SK-N-SH (cell line): ENCODE results near the gene CD163L1. TPM values are rescaled to one million over a fixed set of nuclear protein-coding genes. Genes with fewer than 3 reads are reported as not detected.

Source experiments
- CTCF ChIA-PET: fragments of 300-600, 350-600 bp; formaldehyde crosslinking; extraction: SDS; loops from one replicate; lab custom pipeline; 2021; lab: Yijun Ruan, JAX
- POLR2A ChIA-PET: fragments of 350-600 bp; sonication (Branson Sonifier 250); formaldehyde crosslinking; extraction: SDS; loops from one replicate; lab custom pipeline; 2020; ENCODE audit warnings: antibody characterized with exemption, inconsistent platforms; lab: Yijun Ruan, JAX
- DNase-seq: peaks from one replicate; pipeline ENCODE4 v3.0.0; 2012
- H2AFZ ChIP-seq: fragments of 200-600 bp; sonication (generic); 2 replicates; pipeline ENCODE4 v1.8.1; 2016; ENCODE audit warnings: antibody characterized with exemption, mild to moderate bottlenecking, low read depth
- H3F3A ChIP-seq: fragments of 200-600 bp; sonication (generic); replicated peaks from 2 replicates; pipeline ENCODE3; 2016; ENCODE audit warnings: antibody characterized with exemption, mild to moderate bottlenecking; ENCODE audit not compliant: insufficient read depth
- H3K27ac ChIP-seq, 2 experiments: fragments of 200-500 bp in 1 of 2; fragments of 200-600 bp in 1 of 2; sonication (Bioruptor generic) in 1 of 2; sonication (generic), shearing (Covaris generic) in 1 of 2; 2 replicates each; pipeline versions ENCODE4 v1.5.1 to v1.6.1; 2014 to 2016; ENCODE audit warnings: low read depth in 2 of 2, inconsistent platforms in 1 of 2, low read length in 1 of 2, mild to moderate bottlenecking in 1 of 2, mixed read lengths in 1 of 2
- H3K27me3 ChIP-seq: fragments of 200-600 bp; sonication (generic), shearing (Covaris generic); 2 replicates; pipeline ENCODE4 v1.6.1; 2016; ENCODE audit warnings: mixed run types; ENCODE audit not compliant: insufficient read depth
- H3K36me3 ChIP-seq, 2 experiments: fragments of 200-500 bp in 1 of 2; fragments of 200-600 bp in 1 of 2; sonication (Bioruptor generic) in 1 of 2; sonication (generic) in 1 of 2; replicated peaks in 1 of 2; 2 replicates each; pipeline versions ENCODE3 to v1.5.1; 2014 to 2016; ENCODE audit warnings: low read length in 1 of 2, mild to moderate bottlenecking in 1 of 2; ENCODE audit not compliant: insufficient read depth in 2 of 2, control insufficient read depth in 1 of 2
- H3K4me1 ChIP-seq, 2 experiments: fragments of 200-500 bp in 1 of 2; fragments of 200-600 bp in 1 of 2; sonication (Bioruptor generic) in 1 of 2; sonication (generic), shearing (Covaris generic) in 1 of 2; 2 replicates each; pipeline versions ENCODE4 v1.5.1 to v1.6.1; 2014 to 2016; ENCODE audit warnings: low read depth in 1 of 2, low read length in 1 of 2, mixed run types in 1 of 2; ENCODE audit not compliant: insufficient read depth in 2 of 2, control insufficient read depth in 1 of 2
- H3K4me2 ChIP-seq: fragments of 200-600 bp; sonication (generic), shearing (Covaris generic); 2 replicates; pipeline ENCODE4 v1.6.1; 2017; ENCODE audit warnings: mixed run types
- H3K4me3 ChIP-seq, 2 experiments: fragments of 200-500 bp in 1 of 2; fragments of 200-600 bp in 1 of 2; sonication (Bioruptor generic) in 1 of 2; sonication (generic), shearing (Covaris generic) in 1 of 2; 2 replicates each; pipeline versions ENCODE4 v1.5.1 to v1.8.1; 2014 to 2016; ENCODE audit warnings: low read depth in 2 of 2, inconsistent platforms in 1 of 2, low read length in 1 of 2, mild to moderate bottlenecking in 1 of 2, mixed read lengths in 1 of 2, moderate library complexity in 1 of 2
- H3K79me2 ChIP-seq: fragments of 200-600 bp; sonication (generic); 2 replicates; pipeline ENCODE4 v1.8.1; 2017; ENCODE audit warnings: mild to moderate bottlenecking; ENCODE audit not compliant: insufficient read depth
- H3K9ac ChIP-seq: fragments of 200-600 bp; sonication (generic); 2 replicates; pipeline ENCODE4 v1.6.1; 2017; ENCODE audit warnings: mixed run types
- H3K9me2 ChIP-seq: fragments of 200-600 bp; sonication (generic); 2 replicates; pipeline ENCODE4 v1.6.1; 2017; ENCODE audit warnings: mixed run types
- H3K9me3 ChIP-seq: fragments of 200-600 bp; sonication (generic); 2 replicates; pipeline ENCODE4 v1.6.1; 2017; ENCODE audit warnings: mixed run types, mild to moderate bottlenecking, moderate library complexity
- H4K20me1 ChIP-seq: fragments of 200-600 bp; sonication (generic); 2 replicates; pipeline ENCODE4 v1.6.1; 2017; ENCODE audit warnings: mild to moderate bottlenecking, mixed run types; ENCODE audit not compliant: insufficient read depth
- FOXJ3 ChIP-seq: sonication (generic); formaldehyde crosslinking; IDR thresholded peaks from 2 replicates; pipeline ENCODE4 v1.5.1; 2020; ENCODE audit warnings: mild to moderate bottlenecking, missing genetic modification reagents
- FOXM1 ChIP-seq: IDR thresholded peaks from 2 replicates; pipeline ENCODE4 v1.4.0; 2012; ENCODE audit warnings: low read depth, mild to moderate bottlenecking
- GATA2 ChIP-seq: sonication (generic); formaldehyde crosslinking; IDR thresholded peaks from 2 replicates; pipeline ENCODE4 v1.5.0; 2020; ENCODE audit warnings: mild to moderate bottlenecking, missing genetic modification reagents
- MEF2A ChIP-seq: IDR thresholded peaks from 2 replicates; pipeline ENCODE4 v1.4.0; 2012; ENCODE audit warnings: low read depth, borderline replicate concordance
- RCOR1 ChIP-seq: fragments of 150-350 bp; IDR thresholded peaks from 2 replicates; pipeline ENCODE4 v1.6.1; 2017; ENCODE audit warnings: antibody characterized with exemption, low read length
- REST ChIP-seq: IDR thresholded peaks from 2 replicates; pipeline ENCODE4 v1.6.1; 2012; ENCODE audit warnings: mild to moderate bottlenecking, low read depth, low read length, moderate library complexity
- RFX5 ChIP-seq: IDR thresholded peaks from 2 replicates; pipeline ENCODE4 v1.6.1; 2012; ENCODE audit warnings: mild to moderate bottlenecking, improper control_type of control experiment, low read length
- SMC3 ChIP-seq: IDR thresholded peaks from 2 replicates; pipeline ENCODE4 v1.6.1; 2012; ENCODE audit warnings: low read depth, low read length, improper control_type of control experiment
- TAF1 ChIP-seq: IDR thresholded peaks from 2 replicates; pipeline ENCODE4 v1.6.1; 2012; ENCODE audit warnings: low read depth, mild to moderate bottlenecking, low read length, moderate library complexity, borderline replicate concordance
- WGBS: methylation state at CpG from one replicate; pipeline ENCODE4 v1.1.6; 2017; ENCODE audit warnings: low lambda C conversion rate; 5-methylcytosine and 5-hydroxymethylcytosine counted together
- polyA plus RNA-seq, 3 experiments: library from polyadenylated mRNA; depleted of rRNA; stranded (reverse); fragments of >200 nt; gene quantifications; 2 replicates each; pipeline ENCODE4 v1.2.3, GENCODE V29; 2012
- TF ChIP-seq, protein P1 (sequence below): fragments of 200-600 bp; sonication (generic); IDR thresholded peaks from 2 replicates; pipeline ENCODE4 v1.6.1; 2017; ENCODE audit warnings: antibody characterized with exemption, mild to moderate bottlenecking, moderate library complexity

The CD163L1 gene
- polyA plus RNA-seq, 1 of the 3 experiments (the other 2 are of a cell fraction): 0.25 TPM

DNA sequence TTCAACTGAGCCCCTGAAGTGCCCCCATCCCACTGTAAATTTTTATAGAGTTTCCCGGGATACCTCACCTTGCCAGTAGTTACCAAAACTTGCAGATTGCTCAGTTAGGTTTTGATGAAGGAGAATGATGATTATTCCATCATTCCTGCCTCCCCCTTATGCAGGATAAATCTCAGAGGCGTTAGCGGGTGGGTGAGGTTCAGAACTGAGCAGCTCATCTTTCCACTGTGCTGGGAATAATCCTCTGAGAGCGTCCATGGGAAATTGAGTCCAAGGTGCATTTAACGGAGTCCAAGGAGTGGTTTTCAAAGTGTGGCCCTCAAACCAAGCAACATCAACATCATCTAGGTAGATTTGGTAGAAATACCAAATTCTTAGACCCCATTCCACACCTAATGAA, 121.4 kb downstream of the CD163L1 start:
- no peaks in the 10 kb centered on the region for H3K36me3 ChIP-seq
- no peak for DNase-seq
- no peaks in the 10 kb centered on the region for H3K4me1 ChIP-seq
- POLR2A ChIA-PET: no interaction called here
- no peaks in the 10 kb centered on the region for H3K27me3 ChIP-seq
- no peaks in the 10 kb centered on the region for H3F3A ChIP-seq
- H3K4me2 ChIP-seq: no peak overlapping the region
- H3K27ac ChIP-seq: no peak overlapping the region
- no peaks in the 10 kb centered on the region for H3K9me2 ChIP-seq
- no peak overlapping the region for H3K4me3 ChIP-seq
- CTCF ChIA-PET: no interaction called here
- no peak overlapping the region for H3K9ac ChIP-seq
- H2AFZ ChIP-seq: no peak overlapping the region
- TF ChIP-seq MEF2A (no peak), FOXM1 (no peak), FOXJ3 (CRISPR knock-in tag) (no peak)
- H4K20me1 ChIP-seq: no peaks in the 10 kb centered on the region
- no peaks in the 10 kb centered on the region for H3K79me2 ChIP-seq
- H3K9me3 ChIP-seq: no peaks in the 10 kb centered on the region
- WGBS: 39% methylated on average over 5 of the region's 5 CpGs

GRCh38 chr12:7321624-7322023, 122.3 kb downstream of the CD163L1 start:
- Histone ChIP-seq H3K36me3 (no peaks in the 10 kb centered on the region), H3F3A (no peaks in the 10 kb centered on the region), H3K27ac (no peak overlapping the region), H3K79me2 (no peaks in the 10 kb centered on the region), H3K9ac (no peak overlapping the region), H3K27me3 (no peaks in the 10 kb centered on the region; the same call in 1 of the 2 replicates), H3K9me3 (no peaks in the 10 kb centered on the region), H3K4me3 (no peak overlapping the region), H3K4me2 (no peak overlapping the region), H2AFZ (no peak overlapping the region), H3K9me2 (no peaks in the 10 kb centered on the region), H3K4me1 (no peaks in the 10 kb centered on the region), H4K20me1 (no peaks in the 10 kb centered on the region)
- ChIA-PET CTCF (no interaction called here), POLR2A (no interaction called here)
- TF ChIP-seq RFX5 (no peak), GATA2 (CRISPR knock-in tag) (no peak), REST (no peak), TAF1 (no peak), RCOR1 (no peak)
- no peak for DNase-seq
- 17% methylated on average over 2 of the region's 2 CpGs for WGBS

DNA sequence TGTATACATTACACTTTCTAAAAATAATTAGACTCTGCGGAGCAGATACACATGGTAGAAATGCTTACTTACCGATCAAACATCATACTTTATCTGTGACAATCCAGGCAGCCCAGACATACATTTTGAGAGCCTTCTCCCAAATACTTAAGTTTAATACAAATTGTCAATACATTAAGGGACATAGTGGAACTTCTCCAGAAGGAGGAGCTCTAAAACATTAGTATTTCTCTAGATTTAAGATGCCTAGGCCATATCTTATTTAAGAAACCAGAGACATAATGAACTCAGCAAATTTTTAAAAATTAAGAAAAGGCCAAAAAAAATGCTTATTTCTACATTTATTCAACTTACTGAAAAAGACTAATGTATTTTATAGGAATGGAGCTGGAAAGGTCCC, 124.0 kb downstream of the CD163L1 start:
- Histone ChIP-seq H3K36me3 (no peaks in the 10 kb centered on the region), H3K9ac (no peak overlapping the region), H4K20me1 (no peaks in the 10 kb centered on the region), H3K4me1 (no peaks in the 10 kb centered on the region), H3K4me2 (no peak overlapping the region), H3K27me3 (no peaks in the 10 kb centered on the region; the same call in 1 of the 2 replicates), H3F3A (no peaks in the 10 kb centered on the region), H3K9me3 (no peaks in the 10 kb centered on the region), H2AFZ (no peak overlapping the region), H3K9me2 (no peaks in the 10 kb centered on the region), H3K4me3 (no peak overlapping the region), H3K79me2 (no peaks in the 10 kb centered on the region), H3K27ac (no peak overlapping the region)
- DNase-seq: no peak
- ChIA-PET CTCF (interaction anchor here (0.9 to 1.1 kb wide), 2 partner anchors 18 to 318 kb away, joined by 3 read pairs; no protein-coding TSS in a partner anchor), POLR2A (no interaction called here)
- TF ChIP-seq, protein P1, sequence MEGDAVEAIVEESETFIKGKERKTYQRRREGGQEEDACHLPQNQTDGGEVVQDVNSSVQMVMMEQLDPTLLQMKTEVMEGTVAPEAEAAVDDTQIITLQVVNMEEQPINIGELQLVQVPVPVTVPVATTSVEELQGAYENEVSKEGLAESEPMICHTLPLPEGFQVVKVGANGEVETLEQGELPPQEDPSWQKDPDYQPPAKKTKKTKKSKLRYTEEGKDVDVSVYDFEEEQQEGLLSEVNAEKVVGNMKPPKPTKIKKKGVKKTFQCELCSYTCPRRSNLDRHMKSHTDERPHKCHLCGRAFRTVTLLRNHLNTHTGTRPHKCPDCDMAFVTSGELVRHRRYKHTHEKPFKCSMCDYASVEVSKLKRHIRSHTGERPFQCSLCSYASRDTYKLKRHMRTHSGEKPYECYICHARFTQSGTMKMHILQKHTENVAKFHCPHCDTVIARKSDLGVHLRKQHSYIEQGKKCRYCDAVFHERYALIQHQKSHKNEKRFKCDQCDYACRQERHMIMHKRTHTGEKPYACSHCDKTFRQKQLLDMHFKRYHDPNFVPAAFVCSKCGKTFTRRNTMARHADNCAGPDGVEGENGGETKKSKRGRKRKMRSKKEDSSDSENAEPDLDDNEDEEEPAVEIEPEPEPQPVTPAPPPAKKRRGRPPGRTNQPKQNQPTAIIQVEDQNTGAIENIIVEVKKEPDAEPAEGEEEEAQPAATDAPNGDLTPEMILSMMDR: peak; percentile 47
- no peak for TF ChIP-seq SMC3
- WGBS: 76% methylated on average over 2 of the region's 2 CpGs
